HG03095 (cell line): ENCODE results near the gene POMT2.
"Not testable (repeated sequence)": the region's sequence is repeated elsewhere in the genome, so short reads cannot be mapped to it uniquely, and the experiment has no call there.

Experiments used
- ATAC-seq: cut with Tn5 transposase; IDR thresholded peaks from one replicate; pipeline ENCODE4 v1.9.1; 2021; ENCODE audit warnings: moderate library complexity; ENCODE audit not compliant: unreplicated experiment

The POMT2 gene

GRCh38 chr14:77320238-77320935, at the start of gene POMT2:
Gene POMT2 (minus strand): TSS chr14:77320883. CDS start chr14:77320681, 202 bp downstream.
- ATAC-seq, result peak; percentile 62

GRCh38 chr14:77369285-77369684, 48.6 kb upstream of the POMT2 start:
- ATAC-seq, result no peak

GRCh38 chr14:77364146-77364545, 43.5 kb upstream of the POMT2 start:
- no peak for ATAC-seq

- ATAC-seq, result no peak
Observed at GRCh38 chr14:77359626-77360025, 38.9 kb upstream of the POMT2 start.

GRCh38 chr14:77356899-77357298, 36.2 kb upstream of the POMT2 start:
- no peak for ATAC-seq

GRCh38 chr14:77355811-77356210, 35.1 kb upstream of the POMT2 start:
- no peak for ATAC-seq

GRCh38 chr14:77353469-77354141, 32.9 kb upstream of the POMT2 start:
- ATAC-seq, result no peak

GRCh38 chr14:77347751-77348150, 27.1 kb upstream of the POMT2 start:
- ATAC-seq, result no peak

GRCh38 chr14:77346495-77346894, 25.8 kb upstream of the POMT2 start:
- no peak for ATAC-seq

GRCh38 chr14:77344377-77344996, 23.8 kb upstream of the POMT2 start:
- no peak for ATAC-seq

GRCh38 chr14:77343662-77344061, 23.0 kb upstream of the POMT2 start:
- no peak for ATAC-seq

GRCh38 chr14:77342726-77343397, 22.2 kb upstream of the POMT2 start:
- ATAC-seq, result no peak

GRCh38 chr14:77340389-77340788, 19.7 kb upstream of the POMT2 start:
- no peak for ATAC-seq

GRCh38 chr14:77339407-77339806, 18.7 kb upstream of the POMT2 start:
- no peak for ATAC-seq

GRCh38 chr14:77338302-77338701, 17.6 kb upstream of the POMT2 start:
- ATAC-seq, result no peak

- no peak for ATAC-seq
Observed at GRCh38 chr14:77337880-77338279, 17.2 kb upstream of the POMT2 start.

GRCh38 chr14:77337255-77337654, 16.6 kb upstream of the POMT2 start:
- not testable (repeated sequence) for ATAC-seq

- ATAC-seq, result no peak
Observed at GRCh38 chr14:77335576-77335975, 14.9 kb upstream of the POMT2 start.

- ATAC-seq, result no peak
Observed at GRCh38 chr14:77329872-77330271, 9.2 kb upstream of the POMT2 start.

- ATAC-seq, result no peak
Observed at GRCh38 chr14:77327111-77327510, 6.4 kb upstream of the POMT2 start.

GRCh38 chr14:77325746-77326094, 5.0 kb upstream of the POMT2 start:
- ATAC-seq, result no peak
